ENCODE results near the gene PRG2.

PRG2 gene

GRCh38 chr11:57397394-57397990 lies 7.0 kb upstream of the PRG2 start:
- DNase-seq, result no peak

- no peak for DNase-seq
These were observed 6.3 kb upstream of the PRG2 start for GRCh38 chr11:57396744-57397143.

GRCh38 chr11:57395905-57396623 lies 5.6 kb upstream of the PRG2 start:
- DNase-seq, result no peak

DNA sequence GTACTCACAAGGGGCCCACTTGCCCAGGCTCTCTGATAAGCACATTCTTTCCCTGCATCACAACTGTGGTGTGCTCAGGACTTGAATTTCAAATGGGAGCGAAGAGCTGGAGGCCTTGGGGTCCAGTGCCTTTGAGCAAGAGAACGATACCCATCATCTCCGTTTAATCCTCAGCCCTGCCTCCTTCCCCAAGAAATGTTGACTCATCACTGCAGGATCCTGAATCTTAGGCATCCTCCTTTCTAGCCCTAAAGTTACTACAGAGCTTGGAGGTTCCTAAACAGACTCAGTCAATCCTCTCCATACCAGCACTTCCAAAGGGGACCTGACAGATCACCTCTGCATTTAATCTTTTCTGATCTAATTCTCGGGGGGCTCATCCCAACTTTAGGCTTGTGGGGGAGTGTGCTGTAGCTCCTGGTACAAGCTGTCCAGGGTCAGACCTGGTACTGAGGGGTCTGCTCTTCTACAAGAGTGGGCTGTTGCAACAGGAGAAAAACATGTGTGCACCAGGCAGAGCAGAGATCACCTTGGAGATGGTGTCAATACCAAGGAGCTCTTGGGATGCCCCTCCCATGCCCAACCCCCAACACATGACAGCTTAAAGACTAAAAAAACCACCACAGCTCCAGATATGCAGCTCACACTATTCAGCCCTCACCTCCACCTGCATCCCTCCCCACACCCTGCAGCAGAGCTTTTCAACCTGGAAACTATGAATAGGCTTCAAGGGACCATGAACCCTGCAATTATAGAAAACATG lies 3.9 kb upstream of the PRG2 start:
- DNase-seq, result no peak

DNA sequence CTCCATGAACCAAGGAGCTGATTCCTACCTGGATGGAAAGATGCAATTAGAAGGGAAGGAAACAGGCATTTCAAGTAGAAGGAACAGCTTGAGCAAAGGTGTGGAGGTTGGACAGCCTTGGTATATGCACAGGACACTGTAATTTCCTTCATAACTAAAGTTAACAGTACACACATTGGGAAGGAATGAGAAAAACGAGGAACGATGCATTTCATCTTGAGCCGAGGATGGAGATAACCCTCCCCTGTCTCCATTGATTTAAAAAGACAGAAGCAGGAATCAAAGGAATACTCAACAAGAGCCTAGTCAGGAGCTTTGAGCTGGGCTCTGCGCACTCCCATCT lies 2.3 kb upstream of the PRG2 start:
- DNase-seq, result no peak

DNA sequence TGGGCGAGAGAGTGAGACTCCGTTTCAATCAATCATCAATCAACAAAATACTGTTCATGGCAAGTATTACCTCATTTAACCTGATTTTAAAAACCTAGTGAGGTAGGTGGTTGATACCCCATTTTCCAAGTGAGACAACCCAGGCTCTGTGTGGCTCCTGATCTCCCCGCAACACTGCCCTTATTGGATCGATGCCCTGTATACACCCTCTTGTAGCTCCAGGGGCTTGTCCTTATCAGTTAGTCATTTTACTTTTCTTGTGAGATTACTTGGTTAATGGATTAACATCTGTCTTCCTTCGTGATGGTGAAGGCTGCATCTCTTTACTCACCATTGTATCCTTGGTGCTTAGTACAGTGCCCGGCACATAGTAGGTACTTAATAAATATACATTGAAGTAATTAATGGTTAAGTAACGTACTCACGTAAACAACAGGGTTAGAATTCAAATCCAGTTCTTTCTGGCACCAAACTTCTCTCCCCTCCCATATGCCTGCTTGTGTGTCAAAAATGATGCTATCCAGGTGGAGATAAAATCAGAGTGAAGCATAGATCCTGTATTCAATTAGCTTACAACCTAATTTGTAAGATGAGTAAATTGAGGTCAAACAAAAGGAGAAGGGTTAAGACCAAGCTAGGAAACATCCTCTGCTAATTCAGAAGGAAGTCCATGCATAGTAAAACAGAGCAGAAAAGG lies 1.8 kb upstream of the PRG2 start:
- DNase-seq, result no peak

GRCh38 chr11:57391539-57391938 lies 1.1 kb upstream of the PRG2 start:
- DNase-seq, result no peak

GRCh38 chr11:57391111-57391510 lies 661 bp upstream of the PRG2 start:
- DNase-seq, result no peak

DNA sequence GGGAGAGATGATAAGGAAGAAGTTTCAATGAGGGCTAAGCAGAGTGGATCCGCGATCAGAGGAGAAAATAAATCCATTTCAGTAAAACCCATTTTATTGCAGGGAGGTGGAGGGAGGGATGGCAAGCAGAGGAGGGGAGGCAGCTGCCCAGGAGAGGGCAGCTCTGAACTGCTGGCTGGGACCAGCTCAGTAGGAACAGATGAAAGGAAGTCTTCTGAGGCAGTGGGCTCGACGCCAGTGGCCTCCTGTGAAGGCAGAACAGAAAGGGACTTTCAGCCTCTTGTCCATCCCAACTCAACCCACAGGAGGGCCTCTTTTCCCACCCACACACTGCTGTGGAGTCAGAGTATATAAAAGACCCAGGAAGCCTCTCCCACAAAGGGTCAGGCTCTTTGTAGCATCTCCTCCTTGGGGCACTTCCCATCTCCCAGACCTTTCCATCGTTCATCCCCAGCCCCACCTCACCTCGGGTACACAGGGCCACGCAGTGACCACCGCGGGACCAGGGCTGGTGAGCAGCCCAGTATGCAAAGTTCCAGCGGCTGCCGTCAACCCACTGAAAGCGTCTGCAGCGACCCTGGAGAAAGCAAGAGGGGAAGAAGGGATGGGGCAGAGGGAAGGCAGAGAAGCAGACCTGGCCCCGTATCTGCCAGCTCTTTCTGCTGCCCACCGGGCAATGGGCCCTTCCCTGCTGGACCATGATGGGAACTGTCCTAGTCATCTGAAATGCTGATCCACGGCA lies 3.0 kb downstream of the PRG2 start:
- peak in 24 of 51 donors; percentile 1 to 49 (median 18) for DNase-seq

DNA sequence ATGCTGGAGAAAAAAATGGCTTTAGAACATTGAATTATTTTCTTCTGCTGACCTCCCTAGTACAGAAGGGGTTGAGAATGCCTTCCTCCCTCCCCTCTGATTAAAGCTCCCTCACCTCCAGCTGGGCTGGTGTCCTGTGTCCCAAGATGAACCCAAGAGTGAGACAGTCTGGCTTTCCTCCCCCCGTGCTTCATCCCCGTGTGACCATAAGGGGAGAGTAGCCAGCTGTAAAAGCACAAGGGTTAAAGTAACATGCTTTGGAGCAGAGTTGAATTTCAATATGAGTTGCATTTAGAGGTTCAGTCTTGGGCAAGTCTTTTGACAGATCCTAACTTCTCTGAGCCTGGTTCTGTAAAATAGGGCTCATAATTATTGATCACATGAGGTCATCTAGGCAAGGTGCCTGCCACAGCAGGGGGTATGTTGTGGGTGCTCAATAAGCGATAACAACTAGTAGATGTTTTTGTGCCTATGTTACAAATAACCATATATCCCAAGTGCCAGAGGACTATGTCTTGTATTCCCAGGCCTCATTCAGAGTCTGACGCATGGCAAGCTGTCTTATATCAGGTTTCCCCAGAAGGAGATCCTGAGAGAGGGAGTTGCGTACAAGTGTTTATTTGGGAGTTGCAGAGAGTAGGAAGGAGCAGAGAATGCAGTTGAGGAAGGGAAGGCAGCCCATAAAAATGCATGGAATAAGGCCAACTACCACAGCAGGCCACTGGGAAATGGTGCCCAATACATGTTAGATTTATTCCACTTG lies 4.1 kb downstream of the PRG2 start:
- no peak for DNase-seq

- DNase-seq, result no peak
These were observed 9.5 kb downstream of the PRG2 start, which contains the start of gene PRG3 for GRCh38 chr11:57380975-57381374. PRG3 (minus strand) TSS chr11:57381150; CDS start chr11:57380708, 442 bp downstream.

DNA sequence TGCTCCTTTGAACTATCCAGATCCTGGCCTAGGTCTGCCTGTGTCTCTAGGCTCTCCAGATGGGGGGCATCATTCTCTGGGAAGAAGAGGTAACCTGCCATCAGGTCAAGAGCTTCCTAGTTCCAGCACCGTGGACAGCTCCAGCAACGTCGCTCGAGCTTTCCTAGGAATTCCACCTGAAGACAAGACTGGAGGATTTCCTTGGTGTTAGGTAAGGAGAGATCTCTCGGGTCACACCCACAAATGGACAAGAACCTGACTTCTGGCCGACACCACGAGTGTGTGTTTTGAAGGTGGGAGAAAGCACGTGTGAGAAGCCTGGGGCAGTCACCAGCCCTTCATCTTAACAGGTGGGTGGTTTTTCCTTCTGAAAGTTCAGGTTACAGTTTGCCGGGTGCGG lies 10.7 kb downstream of the PRG2 start:
- DNase-seq, result no peak

GRCh38 chr11:57378186-57378585 lies 12.3 kb downstream of the PRG2 start:
- peak in 1 of 51 donors; percentile 2 for DNase-seq

DNA sequence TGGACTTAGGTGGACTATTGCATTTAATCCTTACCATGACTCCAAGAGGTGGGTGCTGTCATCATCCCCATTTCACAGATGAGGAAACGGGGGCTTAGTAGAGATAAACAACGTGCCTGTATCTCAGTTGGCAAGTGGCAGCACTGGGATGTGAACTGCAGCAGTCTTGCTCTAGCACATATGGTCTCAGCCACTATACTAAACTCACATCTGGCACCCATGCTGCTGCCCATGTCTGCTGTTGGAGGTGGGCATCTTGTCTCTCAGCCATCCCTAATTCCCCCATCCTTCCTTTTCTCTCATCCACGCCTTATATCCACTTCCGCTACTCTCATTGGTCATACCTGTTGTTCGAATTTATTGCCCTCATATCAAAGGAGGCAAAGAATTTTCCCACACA lies 13.3 kb downstream of the PRG2 start:
- peak in 1 of 51 donors; percentile 1 for DNase-seq

DNA sequence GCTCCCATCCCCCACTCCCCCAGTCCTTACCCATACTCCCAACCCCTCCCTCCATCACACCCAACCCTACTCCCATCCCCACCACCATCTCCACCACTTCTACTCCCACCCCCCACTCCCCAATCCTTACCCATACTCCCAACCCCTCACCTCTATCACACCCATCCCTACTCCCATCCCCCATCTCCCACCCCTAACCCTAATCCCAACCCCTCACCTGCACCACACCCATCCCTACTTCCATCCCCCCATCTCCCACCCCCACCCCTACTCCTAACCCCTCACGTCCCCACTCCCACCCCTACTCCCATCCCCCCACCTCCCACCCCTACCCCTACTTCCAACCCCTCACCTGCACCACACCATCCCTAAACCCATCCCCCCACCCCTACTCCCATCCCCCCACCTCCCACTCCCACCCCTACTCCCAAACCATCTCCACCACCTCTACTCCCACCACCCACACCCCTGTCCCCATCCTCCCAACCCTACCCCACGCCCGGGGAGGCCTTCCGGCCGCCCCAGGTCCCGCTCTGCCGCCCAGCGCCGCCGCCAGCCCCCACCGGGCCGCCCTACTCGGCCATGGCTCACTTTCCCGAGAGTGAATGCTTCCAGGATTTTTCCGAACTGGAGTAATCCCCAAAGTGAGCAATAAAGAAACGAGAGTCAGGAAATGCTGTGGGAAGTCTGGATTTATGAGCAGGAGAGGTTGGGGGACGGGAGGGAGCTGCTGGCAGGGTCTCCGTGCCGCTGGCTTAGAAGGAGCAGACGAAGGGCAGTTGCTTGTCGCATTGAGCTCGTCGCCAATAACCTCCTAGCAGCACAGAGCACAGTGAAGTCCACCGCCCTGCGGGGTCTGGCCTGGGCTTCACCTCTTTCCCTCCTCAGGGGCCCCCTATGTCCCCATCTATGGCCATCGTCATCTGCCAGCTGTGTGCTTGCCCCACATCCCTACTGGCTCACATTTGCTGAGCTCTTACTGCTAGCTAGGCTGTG lies 14.1 kb downstream of the PRG2 start:
- no peak for DNase-seq

DNA sequence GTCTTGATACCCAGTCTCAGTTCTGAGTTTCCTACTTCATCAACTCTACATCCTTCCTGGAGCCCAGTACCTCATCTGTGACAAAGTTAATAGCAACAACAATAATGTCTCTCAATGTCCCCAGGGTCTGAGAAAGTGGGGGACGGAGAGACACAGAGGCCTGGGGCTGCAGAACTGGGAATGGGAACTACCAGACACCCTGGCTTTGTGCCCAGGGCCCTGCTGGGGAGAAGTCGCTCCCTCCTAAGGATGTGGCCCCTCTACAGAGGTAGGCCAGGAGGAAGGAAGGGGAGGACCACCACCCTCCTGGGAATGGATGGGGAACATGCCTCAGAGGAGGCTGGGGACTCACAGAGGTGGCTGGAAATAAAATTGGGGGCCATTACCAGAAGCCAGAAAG lies 15.0 kb downstream of the PRG2 start:
- no peak for DNase-seq

DNA sequence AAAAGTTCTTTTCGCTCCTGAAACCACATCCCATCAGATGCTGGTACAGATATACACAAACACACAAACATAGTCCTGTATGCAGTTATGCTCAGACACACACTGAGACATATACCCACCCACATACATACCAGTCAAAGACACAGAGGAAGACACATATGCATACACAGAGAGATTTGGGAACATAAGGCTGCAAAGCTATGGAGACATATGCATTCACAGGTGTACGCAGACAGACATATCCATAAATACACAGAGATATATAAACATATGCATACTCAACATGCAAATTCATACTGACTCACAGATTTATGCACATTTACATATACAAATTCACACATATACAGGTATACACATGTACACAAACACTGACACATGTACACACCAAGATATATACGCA lies 15.5 kb downstream of the PRG2 start:
- DNase-seq, result no peak

- DNase-seq, result no peak
These were observed 17.3 kb downstream of the PRG2 start for GRCh38 chr11:57373146-57373545.

GRCh38 chr11:57370941-57371340 lies 19.5 kb downstream of the PRG2 start:
- DNase-seq, result no peak
